K562 (cell line): ENCODE data around the gene ADK. TPM values are rescaled to one million over a fixed set of nuclear protein-coding genes. Genes with fewer than 3 reads are reported as not detected.

ENCODE experiments used
- ATAC-seq: fragments of 200-7000 bp; cut with Tn5 transposase; 3 replicates; pipeline ENCODE4 v1.9.1; 2020; ENCODE audit warnings: moderate library complexity
- BruUV-seq: library from RNA; stranded (reverse); fragments of 400-500 nt; replicated peaks from 2 replicates; lab custom pipeline; 2021; lab: Mats Ljungman, UMichigan
- CTCF ChIA-PET: fragments of 300-600 bp; formaldehyde crosslinking; extraction: SDS; loops from one replicate; lab custom pipeline; 2021; ENCODE audit warnings: low intra/inter-chr PET ratio; lab: Yijun Ruan, JAX
- POLR2A ChIA-PET: fragments of 300-600, 350-650 bp; sonication (Branson Sonifier 250); formaldehyde crosslinking; extraction: SDS; loops from one replicate; lab custom pipeline; 2021; ENCODE audit warnings: antibody characterized with exemption, inconsistent platforms; lab: Yijun Ruan, JAX
- DNase-seq, 4 experiments: peaks; one replicate each; pipeline versions ENCODE4 v3.0.0 to v3.0.0-alpha.2; 2011 to 2018; ENCODE audit warnings: low spot score in 3 of 4, mixed read lengths in 3 of 4; ENCODE audit errors: extremely low read depth in 1 of 4
- FAIRE-seq: peaks from 2 replicates; lab custom pipeline; 2011; peaks lifted over from hg19 to GRCh38; lab: Jason Lieb, UNC
- H2AFZ ChIP-seq: 2 replicates; pipeline ENCODE4 v1.6.0; 2011; ENCODE audit warnings: low read depth, low read length, control low read depth, inconsistent platforms
- H3K27ac ChIP-seq: fragments of 200-600 bp; 3 replicates; pipeline ENCODE4 v1.8.0; 2011; ENCODE audit warnings: low read depth, mild to moderate bottlenecking, control low read depth, inconsistent platforms, low read length, moderate library complexity, mixed read lengths; ENCODE audit errors: extremely low read depth
- H3K27me3 ChIP-seq, 2 experiments: fragments of 300-600 bp in 1 of 2; 2 replicates in 1 of 2; 3 replicates in 1 of 2; pipeline versions ENCODE4 v1.6.0 to v1.8.0; 2011; ENCODE audit warnings: inconsistent platforms in 2 of 2, low read length in 2 of 2, mild to moderate bottlenecking in 1 of 2, mixed read lengths in 1 of 2, moderate library complexity in 1 of 2; ENCODE audit not compliant: control insufficient read depth in 2 of 2, insufficient read depth in 2 of 2
- H3K36me3 ChIP-seq: fragments of 300-600 bp; 3 replicates; pipeline ENCODE4 v1.8.0; 2011; ENCODE audit warnings: mild to moderate bottlenecking, low read length, inconsistent platforms; ENCODE audit not compliant: control insufficient read depth, insufficient read depth
- H3K4me1 ChIP-seq, 2 experiments: fragments of 200-600 bp in 1 of 2; replicated peaks in 1 of 2; 2 replicates in 1 of 2; 3 replicates in 1 of 2; pipeline versions ENCODE4 v1.5.1 to v1.8.0; 2011; ENCODE audit warnings: inconsistent platforms in 2 of 2, low read length in 2 of 2, mild to moderate bottlenecking in 1 of 2, mixed read lengths in 1 of 2, moderate library complexity in 1 of 2; ENCODE audit not compliant: control insufficient read depth in 2 of 2, insufficient read depth in 2 of 2
- H3K4me2 ChIP-seq: 2 replicates; pipeline ENCODE4 v1.6.1; 2011; ENCODE audit warnings: low read length, control low read depth, inconsistent platforms, mixed read lengths; ENCODE audit not compliant: insufficient read depth
- H3K4me3 ChIP-seq: fragments of 200-600 bp; sonication (generic), shearing (Covaris generic); 2 replicates; pipeline ENCODE4 v1.5.1; 2016; ENCODE audit warnings: control low read depth, inconsistent platforms
- H3K79me2 ChIP-seq: fragments of 200-600 bp; 3 replicates; pipeline ENCODE4 v1.8.0; 2011; ENCODE audit warnings: low read length, inconsistent platforms; ENCODE audit not compliant: control insufficient read depth, insufficient read depth
- H3K9ac ChIP-seq, 2 experiments: 2 replicates each; pipeline versions ENCODE4 v1.6.0 to v1.6.1; 2011; ENCODE audit warnings: low read depth in 2 of 2, low read length in 2 of 2, control low read depth in 1 of 2, inconsistent platforms in 1 of 2, mild to moderate bottlenecking in 1 of 2, mixed read lengths in 1 of 2; ENCODE audit not compliant: insufficient read depth in 1 of 2
- H3K9me1 ChIP-seq: one replicate; pipeline ENCODE4 v1.6.0; 2011; ENCODE audit warnings: inconsistent platforms, mild to moderate bottlenecking, low read length, moderate library complexity; ENCODE audit not compliant: control insufficient read depth, insufficient read depth
- H3K9me3 ChIP-seq: replicated peaks from 2 replicates; pipeline ENCODE4 v1.5.1; 2011; ENCODE audit warnings: low read depth, low read length, inconsistent platforms; ENCODE audit not compliant: control insufficient read depth, insufficient read depth
- H4K20me1 ChIP-seq: replicated peaks from 2 replicates; pipeline ENCODE4 v1.6.1; 2011; ENCODE audit warnings: low read length, inconsistent platforms, mixed read lengths; ENCODE audit not compliant: control insufficient read depth, insufficient read depth
- GATAD2A ChIP-seq: fragments of 450-650 bp; IDR thresholded peaks from 2 replicates; pipeline ENCODE4 v1.6.1; 2017
- MECOM ChIP-seq: fragments of 250-450 bp; sonication (Bioruptor Pico); IDR thresholded peaks from 2 replicates; pipeline ENCODE4 v1.8.0; 2022; ENCODE audit warnings: inconsistent platforms
- SETDB1 ChIP-seq: IDR thresholded peaks from one replicate; pipeline ENCODE4 v1.6.1; 2012; ENCODE audit warnings: low read length, control low read depth, inconsistent platforms
- SIRT6 ChIP-seq: IDR thresholded peaks from one replicate; pipeline ENCODE4 v1.6.1; 2012; ENCODE audit warnings: low read depth, mild to moderate bottlenecking, control low read depth, inconsistent platforms, low read length, moderate library complexity
- TARDBP ChIP-seq: fragments of 450-650 bp; IDR thresholded peaks from 2 replicates; pipeline ENCODE4 v1.6.1; 2016
- ZEB2 ChIP-seq: fragments of 450-650 bp; IDR thresholded peaks from 2 replicates; pipeline ENCODE4 v1.6.1; 2016
- ZNF431 ChIP-seq: sonication (generic); formaldehyde crosslinking; IDR thresholded peaks from 2 replicates; pipeline ENCODE4 v1.8.0; 2022; ENCODE audit warnings: mild to moderate bottlenecking, missing genetic modification reagents
- WGBS: fragments of 100-300 bp; shearing (Covaris generic); methylation state at CpG from one replicate; pipeline ENCODE4 v1.1.6; 2016; ENCODE audit warnings: low coverage, mixed read lengths; ENCODE audit not compliant: insufficient coverage; ENCODE audit errors: missing lambda C conversion rate; 5-methylcytosine and 5-hydroxymethylcytosine counted together
- in situ Hi-C: fragments of 300-500 bp; cut with MboI; formaldehyde crosslinking; loops from 4 replicates; pipeline ENCODE4 v1.15.0; 2018; ENCODE audit warnings: inconsistent platforms, mixed read lengths
- intact Hi-C: fragments of 100-400 bp; cut with micrococcal nuclease; formaldehyde crosslinking; loops from 2 replicates; pipeline ENCODE4 v1.14.2; 2022
- polyA plus RNA-seq, 8 experiments: library from polyadenylated mRNA; depleted of rRNA in 4 of 8; stranded (reverse) in 5 of 8; unstranded in 3 of 8; fragments of >200 nt; fragmentation: Nextera tagmentation in 2 of 8; fragmentation: Illumina TruSeq in 1 of 8; extraction: Ambion mirVana in 2 of 8; extraction: Trizol in 1 of 8; gene quantifications; 2 replicates each; pipeline versions ENCODE4 v1.2.1 to v1.2.3, GENCODE V29; 2011 to 2014; ENCODE audit warnings: inconsistent platforms in 1 of 8, missing spikeins in 1 of 8
- total RNA-seq, 7 experiments: library from RNA; depleted of rRNA in 6 of 7; stranded (reverse); fragments of >200 nt in 6 of 7; fragmentation: Illumina TruSeq in 2 of 7; extraction: Trizol in 2 of 7; gene quantifications; 2 replicates each; pipeline versions ENCODE4 v1.2.1 to v1.2.3, GENCODE V29; 2011 to 2021; ENCODE audit warnings: low replicate concordance in 1 of 7

Gene ADK
- total and polyA plus RNA-seq, 9 of the 15 experiments (the other 6 are each of a cell fraction or from before 2014, with no cell fraction given), result 54.2 to 97.8 (median 73.6) TPM

- H4K20me1 ChIP-seq, result no peaks in the 10 kb centered on the region
- POLR2A ChIA-PET, result interaction anchor here (0.9 to 1.4 kb wide), 2 partner anchors 10 kb away, joined by 3 to 4 read pairs; no protein-coding TSS in a partner anchor
- intact Hi-C loops (no loop called here), in situ Hi-C loops (no loop called here)
- H3K9me1 ChIP-seq, result no peaks in the 10 kb centered on the region
- H3K4me2 ChIP-seq, result no peak overlapping the region
- CTCF ChIA-PET, result no interaction called here
- no peak overlapping the region for H3K27ac ChIP-seq
- no TSS peak for BruUV-seq
- H2AFZ ChIP-seq, result no peak overlapping the region
- WGBS, result 75% methylated on average over 3 of the region's 3 CpGs
- peaks cover 5% of the 10 kb centered on the region; the same call in 1 of the 3 replicates for H3K36me3 ChIP-seq
- no peaks in the 10 kb centered on the region for H3K27me3 ChIP-seq
- ATAC-seq (no peak), DNase-seq (no peak), FAIRE-seq (no peak)
- TF ChIP-seq GATAD2A (no peak), ZNF431 (CRISPR knock-in tag) (no peak), TARDBP (no peak), SIRT6 (no peak), SETDB1 (no peak), MECOM (no peak), ZEB2 (no peak)
- no peaks in the 10 kb centered on the region for H3K79me2 ChIP-seq
- no peak overlapping the region for H3K9ac ChIP-seq
- H3K4me3 ChIP-seq, result no peak overlapping the region
- no peaks in the 10 kb centered on the region for H3K9me3 ChIP-seq
- 0 out of 5 replicates have a peak, but pooled peaks cover 0 to 6% of the 10 kb centered on the region in 2 experiments for H3K4me1 ChIP-seq
Observed at GRCh38 chr10:74587109-74587854, 436.3 kb downstream of the ADK start.
